HEK293 (cell line): Measurements from ENCODE around the gene MGAT1.

Experiments
- CTCF ChIP-seq: fragments of 450-650 bp; formaldehyde crosslinking; IDR thresholded peaks from 2 replicates; pipeline ENCODE4 v1.5.1; 2016; ENCODE audit warnings: missing biosample characterization, missing genetic modification characterization
- ZFP41 ChIP-seq: fragments of 450-650 bp; formaldehyde crosslinking; IDR thresholded peaks from 2 replicates; pipeline ENCODE4 v1.5.1; 2016; ENCODE audit warnings: missing biosample characterization, missing genetic modification characterization, borderline replicate concordance
- ZNF157 ChIP-seq: fragments of 450-650 bp; formaldehyde crosslinking; IDR thresholded peaks from 2 replicates; pipeline ENCODE4 v1.5.1; 2016; ENCODE audit warnings: missing biosample characterization, missing genetic modification characterization
- ZNF24 ChIP-seq: fragments of 450-650 bp; formaldehyde crosslinking; IDR thresholded peaks from 2 replicates; pipeline ENCODE4 v1.5.1; 2016; ENCODE audit warnings: missing biosample characterization, missing genetic modification characterization

- TF ChIP-seq CTCF, result no peak
- no peak for TF ChIP-seq ZFP41
- no peak for TF ChIP-seq ZNF157 (tag by site-specific recombination)
- no peak for TF ChIP-seq ZNF24 (tag by site-specific recombination)
Observed at GRCh38 chr5:180739958-180740357, 62.6 kb downstream of the MGAT1 start, which contains the start of gene OR2Y1.
